Embryonic facial prominence (tissue), 1 donor: ENCODE measurements around the gene ARID3A.

Experiments used
- DNase-seq: peaks from one replicate; pipeline ENCODE4 v3.0.0-alpha.2; 2016; ENCODE audit errors: extremely low spot score

The ARID3A gene

GRCh38 chr19:1004204-1004802 lies 78.5 kb downstream of the ARID3A start:
- no peak for DNase-seq

GRCh38 chr19:1004803-1005664 lies 79.2 kb downstream of the ARID3A start:
- DNase-seq = no peak

- no peak for DNase-seq
These were observed 81.0 kb downstream of the ARID3A start for GRCh38 chr19:1006711-1007398.

GRCh38 chr19:1007399-1008251 lies 81.8 kb downstream of the ARID3A start:
- DNase-seq = no peak

GRCh38 chr19:1008268-1009040 lies 82.6 kb downstream of the ARID3A start:
- DNase-seq = no peak

- no peak for DNase-seq
These were observed 83.5 kb downstream of the ARID3A start for GRCh38 chr19:1009041-1009980.

- DNase-seq = no peak
These were observed 84.2 kb downstream of the ARID3A start for GRCh38 chr19:1009981-1010538.

- no peak for DNase-seq
These were observed 85.0 kb downstream of the ARID3A start for GRCh38 chr19:1010586-1011510.

GRCh38 chr19:1011831-1012333 lies 86.0 kb downstream of the ARID3A start:
- no peak for DNase-seq

- DNase-seq = no peak
These were observed 86.5 kb downstream of the ARID3A start for GRCh38 chr19:1012334-1012733.

- DNase-seq = no peak
These were observed 87.4 kb downstream of the ARID3A start for GRCh38 chr19:1013218-1013617.

GRCh38 chr19:1014161-1015060 lies 88.6 kb downstream of the ARID3A start:
- no peak for DNase-seq

- DNase-seq = no peak
These were observed 89.4 kb downstream of the ARID3A start for GRCh38 chr19:1015061-1015781.

GRCh38 chr19:1015782-1016646 lies 90.2 kb downstream of the ARID3A start:
- no peak for DNase-seq

GRCh38 chr19:1016647-1017114 lies 90.8 kb downstream of the ARID3A start:
- no peak for DNase-seq
